GM19193 (cell line): ENCODE results near the gene FAM78A.

Experiments
- POLR2A ChIP-seq: IDR thresholded peaks from 4 replicates; pipeline ENCODE4 v1.6.1; 2011; ENCODE audit not compliant: insufficient read depth, insufficient read length; ENCODE audit errors: extremely low read depth

The FAM78A gene

GRCh38 chr9:131253891-131254491 lies 22.3 kb downstream of the FAM78A start:
- TF ChIP-seq POLR2A, result peak; percentile 53

GRCh38 chr9:131252120-131252519 lies 24.2 kb downstream of the FAM78A start:
- TF ChIP-seq POLR2A, result no peak

GRCh38 chr9:131246618-131247017 lies 29.7 kb downstream of the FAM78A start:
- no peak for TF ChIP-seq POLR2A

- TF ChIP-seq POLR2A, result no peak
Measured at GRCh38 chr9:131240047-131240921, 36.0 kb downstream of the FAM78A start.

GRCh38 chr9:131239161-131239975 lies 36.9 kb downstream of the FAM78A start:
- no peak for TF ChIP-seq POLR2A

GRCh38 chr9:131238402-131239021 lies 37.8 kb downstream of the FAM78A start:
- TF ChIP-seq POLR2A, result no peak

GRCh38 chr9:131237931-131238401 lies 38.3 kb downstream of the FAM78A start:
- peak; percentile 83 for TF ChIP-seq POLR2A

- TF ChIP-seq POLR2A, result no peak
Measured at GRCh38 chr9:131237291-131237690, 39.0 kb downstream of the FAM78A start.

GRCh38 chr9:131236761-131237160 lies 39.5 kb downstream of the FAM78A start:
- no peak for TF ChIP-seq POLR2A

- TF ChIP-seq POLR2A, result no peak
Measured at GRCh38 chr9:131236161-131236560, 40.1 kb downstream of the FAM78A start.

GRCh38 chr9:131235480-131235851 lies 40.8 kb downstream of the FAM78A start:
- TF ChIP-seq POLR2A, result no peak

GRCh38 chr9:131234799-131235479 lies 41.4 kb downstream of the FAM78A start:
- no peak for TF ChIP-seq POLR2A

- no peak for TF ChIP-seq POLR2A
Measured at GRCh38 chr9:131233995-131234394, 42.3 kb downstream of the FAM78A start.

GRCh38 chr9:131233556-131233955 lies 42.8 kb downstream of the FAM78A start:
- TF ChIP-seq POLR2A, result no peak
